ENCODE results near the gene BCL7B.

Gene BCL7B

GRCh38 chr7:73557397-73558257 lies at the start of gene BCL7B (continued):
- no peak for TF ChIP-seq ZNF624 (tag by site-specific recombination; IDR thresholded peaks at IDR 0.05)
- TF ChIP-seq ZNF280C (tag by site-specific recombination; IDR thresholded peaks at IDR 0.05), result no peak
- TF ChIP-seq ATF2 (tag by site-specific recombination; IDR thresholded peaks at IDR 0.05; ENCODE audit: low read depth), result no peak
- peak; percentile 28; the same call in 1 of the 2 replicates for TF ChIP-seq ZNF324 (tag by site-specific recombination; IDR thresholded peaks at IDR 0.05)
- peak; percentile 43; the same call in 1 of the 2 replicates for TF ChIP-seq HIC1 (tag by site-specific recombination; IDR thresholded peaks at IDR 0.05)
- no peak for TF ChIP-seq ZNF362 (tag by site-specific recombination; IDR thresholded peaks at IDR 0.05)
- TF ChIP-seq ZNF560 (tag by site-specific recombination; IDR thresholded peaks at IDR 0.05; ENCODE audit: borderline replicate concordance), result no peak
- TF ChIP-seq SCRT2 (tag by site-specific recombination; IDR thresholded peaks at IDR 0.05), result no peak
- peak; percentile 49; the same call in 1 of the 2 replicates for TF ChIP-seq ZNF76 (tag by site-specific recombination; IDR thresholded peaks at IDR 0.05; ENCODE audit: borderline replicate concordance, low read depth)
- TF ChIP-seq ZBTB20 (tag by site-specific recombination; IDR thresholded peaks at IDR 0.05), result peak; percentile 45; the same call in 1 of the 2 replicates
- no peak for TF ChIP-seq ZNF248 (tag by site-specific recombination; IDR thresholded peaks at IDR 0.05)
- peak; percentile 30; the same call in 1 of the 2 replicates for TF ChIP-seq ZNF341 (tag by site-specific recombination; IDR thresholded peaks at IDR 0.05; ENCODE audit: low read depth)
- TF ChIP-seq ZBTB1 (tag by site-specific recombination; IDR thresholded peaks at IDR 0.05), result no peak
- TF ChIP-seq ZNF660 (tag by site-specific recombination; IDR thresholded peaks at IDR 0.05), result 0 out of 2 replicates have a peak, but pooled peaks have one; percentile 15
- TF ChIP-seq ZNF157 (tag by site-specific recombination; IDR thresholded peaks at IDR 0.05), result no peak
- TF ChIP-seq ZNF449 (tag by site-specific recombination; IDR thresholded peaks at IDR 0.05), result peak; percentile 63
- TF ChIP-seq MYNN (tag by site-specific recombination; IDR thresholded peaks at IDR 0.05; ENCODE audit: borderline replicate concordance), result no peak
- TF ChIP-seq AEBP2 (tag by site-specific recombination; IDR thresholded peaks at IDR 0.05; ENCODE audit: borderline replicate concordance), result no peak
- peak; percentile 81 for TF ChIP-seq ZBTB8A (tag by site-specific recombination; IDR thresholded peaks at IDR 0.05)
- peak; percentile 50; the same call in 1 of the 2 replicates for TF ChIP-seq YY2 (tag by site-specific recombination; IDR thresholded peaks at IDR 0.05)
- TF ChIP-seq ZNF266 (tag by site-specific recombination; IDR thresholded peaks at IDR 0.05; ENCODE audit: low read depth), result no peak
- peak; percentile 61; the same call in 1 of the 2 replicates for TF ChIP-seq YY1 (tag by site-specific recombination; IDR thresholded peaks at IDR 0.05)
- no peak for TF ChIP-seq ZNF658 (tag by site-specific recombination; IDR thresholded peaks at IDR 0.05)
- TF ChIP-seq ZIC2 (tag by site-specific recombination; IDR thresholded peaks at IDR 0.05), result 0 out of 2 replicates have a peak, but pooled peaks have one; percentile 25
- TF ChIP-seq ZXDB (tag by site-specific recombination; IDR thresholded peaks at IDR 0.05), result peak; percentile 100
- no peak for TF ChIP-seq ZSCAN18 (tag by site-specific recombination; IDR thresholded peaks at IDR 0.05)
- peak; percentile 69 for TF ChIP-seq KLF10 (tag by site-specific recombination; IDR thresholded peaks at IDR 0.05)
